Endothelial cell of umbilical vein (primary cell): ENCODE measurements around the gene DNAJB5. TPM values are rescaled to one million over a fixed set of nuclear protein-coding genes. Genes with fewer than 3 reads are reported as not detected.
"Not testable (repeated sequence)": the region's sequence is repeated elsewhere in the genome, so short reads cannot be mapped to it uniquely, and the experiment has no call there.

Experiments
- Bru-seq: library from RNA; stranded (reverse); fragments of 400-500 nt; gene quantifications from one replicate; lab custom pipeline; 2021; lab: Mats Ljungman, UMichigan
- BruChase-seq, 2 experiments: library from RNA; stranded (reverse); fragments of 400-500 nt; gene quantifications; one replicate each; lab custom pipeline; 2021; lab: Mats Ljungman, UMichigan
- BruUV-seq: library from RNA; stranded (reverse); fragments of 400-500 nt; replicated peaks from 2 replicates; lab custom pipeline; 2021; lab: Mats Ljungman, UMichigan
- CTCF ChIA-PET: fragments of 300-600, 350-600 bp; sonication (Branson Sonifier 250); formaldehyde crosslinking; loops from one replicate; lab custom pipeline; 2021; ENCODE audit warnings: antibody characterized with exemption, inconsistent platforms; lab: Charles Lee
- POLR2A ChIA-PET: fragments of 300-600, 350-600 bp; sonication (Branson Sonifier 250); formaldehyde crosslinking; loops from one replicate; lab custom pipeline; 2021; ENCODE audit warnings: antibody characterized with exemption, inconsistent platforms; lab: Charles Lee
- DNase-seq: peaks from one replicate; pipeline ENCODE4 v3.0.0-alpha.2; 2011; ENCODE audit warnings: low read depth, low spot score
- FAIRE-seq: peaks from 2 replicates; lab custom pipeline; 2011; peaks lifted over from hg19 to GRCh38; lab: Jason Lieb, UNC
- H2AFZ ChIP-seq: 2 replicates; pipeline ENCODE4 v1.6.0; 2012; ENCODE audit warnings: low read depth, low read length, control low read depth, inconsistent platforms
- H3K27ac ChIP-seq: 2 replicates; pipeline ENCODE4 v1.5.1; 2011; ENCODE audit warnings: low read depth, mild to moderate bottlenecking, control low read depth, low read length, moderate library complexity; ENCODE audit not compliant: insufficient read depth
- H3K27me3 ChIP-seq, 2 experiments: 2 replicates each; pipeline versions ENCODE4 v1.6.0 to v1.6.1; 2011; ENCODE audit warnings: low read length in 2 of 2, mixed read lengths in 1 of 2; ENCODE audit not compliant: control insufficient read depth in 2 of 2, insufficient read depth in 2 of 2
- H3K36me3 ChIP-seq, 2 experiments: 2 replicates in 1 of 2; 3 replicates in 1 of 2; pipeline ENCODE4 v1.5.1; 2011; ENCODE audit warnings: low read length in 2 of 2, mild to moderate bottlenecking in 1 of 2, moderate library complexity in 1 of 2; ENCODE audit not compliant: control insufficient read depth in 2 of 2, insufficient read depth in 2 of 2; ENCODE audit errors: extremely low read depth in 1 of 2
- H3K4me1 ChIP-seq: 3 replicates; pipeline ENCODE4 v1.5.1; 2011; ENCODE audit warnings: mild to moderate bottlenecking, low read length; ENCODE audit not compliant: control insufficient read depth, insufficient read depth; ENCODE audit errors: extremely low read depth
- H3K4me2 ChIP-seq: 2 replicates; pipeline ENCODE4 v1.6.1; 2011; ENCODE audit warnings: low read length, control low read depth, mixed read lengths; ENCODE audit not compliant: insufficient read depth
- H3K4me3 ChIP-seq, 3 experiments: fragments of 200-600 bp in 1 of 3; sonication (generic), shearing (Covaris generic) in 1 of 3; replicated peaks in 1 of 3; 2 replicates each; pipeline ENCODE4 v1.5.1; 2011 to 2016; ENCODE audit warnings: control low read depth in 3 of 3, low read length in 3 of 3, mild to moderate bottlenecking in 2 of 3, inconsistent platforms in 1 of 3, low read depth in 1 of 3, moderate library complexity in 1 of 3; ENCODE audit not compliant: insufficient read depth in 1 of 3
- H3K79me2 ChIP-seq: 2 replicates; pipeline ENCODE4 v1.6.0; 2012; ENCODE audit warnings: low read length, inconsistent platforms; ENCODE audit not compliant: control insufficient read depth, insufficient read depth
- H3K9ac ChIP-seq: replicated peaks from 2 replicates; pipeline ENCODE3; 2011; ENCODE audit warnings: low read length, control low read depth; ENCODE audit not compliant: insufficient read depth; ENCODE audit errors: extremely low read depth
- H3K9me1 ChIP-seq: replicated peaks from 3 replicates; pipeline ENCODE4 v1.6.0; 2011; ENCODE audit warnings: mild to moderate bottlenecking, low read length; ENCODE audit not compliant: control insufficient read depth, insufficient read depth; ENCODE audit errors: extremely low read depth
- H3K9me3 ChIP-seq: replicated peaks from 2 replicates; pipeline ENCODE4 v1.5.1; 2012; ENCODE audit warnings: low read length, inconsistent platforms; ENCODE audit not compliant: control insufficient read depth, insufficient read depth
- H4K20me1 ChIP-seq: replicated peaks from 2 replicates; pipeline ENCODE3; 2011; ENCODE audit warnings: mild to moderate bottlenecking, low read length; ENCODE audit not compliant: control insufficient read depth, insufficient read depth; ENCODE audit errors: extremely low read depth
- FOS ChIP-seq: IDR thresholded peaks from 2 replicates; pipeline ENCODE4 v1.6.1; 2011; ENCODE audit warnings: mild to moderate bottlenecking, low read length, moderate library complexity, borderline replicate concordance; ENCODE audit not compliant: insufficient read depth
- GATA2 ChIP-seq: IDR thresholded peaks from 2 replicates; pipeline ENCODE4 v1.7.0; 2011; ENCODE audit warnings: low read depth, mild to moderate bottlenecking, moderate library complexity, mixed read lengths, low read length; ENCODE audit not compliant: insufficient read length, insufficient read depth
- MYC ChIP-seq: IDR thresholded peaks from one replicate; pipeline ENCODE4 v1.6.1; 2011; ENCODE audit warnings: mild to moderate bottlenecking, low read depth, low read length
- POLR2A ChIP-seq: IDR thresholded peaks from 2 replicates; pipeline ENCODE4 v1.6.1; 2012; ENCODE audit warnings: low read depth, mild to moderate bottlenecking, control low read depth, low read length
- POLR2AphosphoS5 ChIP-seq: IDR thresholded peaks from 2 replicates; pipeline ENCODE4 v1.6.1; 2012; ENCODE audit warnings: low read depth, mild to moderate bottlenecking, control low read depth, low read length, moderate library complexity; ENCODE audit not compliant: insufficient read depth
- dilution Hi-C: fragments of 300-500 bp; cut with MboI; formaldehyde crosslinking; loops from one replicate; pipeline ENCODE4 v1.15.0; 2019; ENCODE audit warnings: low sequenced_read_pairs; ENCODE audit not compliant: extremely low pct_ligation_motif_present
- intact Hi-C: fragments of 100-400 bp; cut with micrococcal nuclease; formaldehyde crosslinking; loops from one replicate; pipeline ENCODE4 v1.10.0; 2022
- long read RNA-seq: library from polyadenylated mRNA; stranded (forward); transcript quantifications from one replicate; pipeline ENCODE4 v2.0.0, GENCODE V29; 2021
- polyA minus RNA-seq, 3 experiments: library from RNA; depleted of rRNA, polyadenylated mRNA; stranded (reverse); fragments of >200 nt; gene quantifications; 1 replicate in 1 of 3; 2 replicates in 2 of 3; pipeline ENCODE4 v1.2.3, GENCODE V29; 2011
- polyA plus RNA-seq, 4 experiments: library from polyadenylated mRNA; depleted of rRNA in 3 of 4; stranded (reverse) in 3 of 4; unstranded in 1 of 4; fragments of >200 nt; gene quantifications; 2 replicates each; pipeline versions ENCODE4 v1.2.1 to v1.2.3, GENCODE V29; 2011 to 2012; ENCODE audit warnings: missing spikeins in 1 of 4
- total RNA-seq: library from RNA; stranded (reverse); gene quantifications from 2 replicates; pipeline ENCODE4 v1.2.3, GENCODE V29; 2021
- TF ChIP-seq, protein P1 (sequence below), 2 donors: IDR thresholded peaks; 1 replicate in 1 of 2; 2 replicates in 1 of 2; pipeline ENCODE4 v1.5.1; 2011; ENCODE audit warnings: low read length in 2 of 2, mild to moderate bottlenecking in 2 of 2, moderate library complexity in 2 of 2, control low read depth in 1 of 2, inconsistent platforms in 1 of 2, low read depth in 1 of 2; ENCODE audit not compliant: insufficient read depth in 1 of 2; ENCODE audit errors: extremely low read depth in 1 of 2
- TF ChIP-seq, protein P2 (sequence below): IDR thresholded peaks from 2 replicates; pipeline ENCODE4 v1.6.1; 2011; ENCODE audit not compliant: insufficient read depth, insufficient read length

Gene DNAJB5
- total RNA-seq = 9.7 and 12.8 TPM in 2 replicates
- polyA plus RNA-seq = 8.5 and 8.6 TPM in 2 replicates
- 6.9 and 7.1 TPM in 2 replicates for polyA plus RNA-seq (2011; cell fraction: cytosol; rRNA removed)
- polyA plus RNA-seq (2011; cell fraction: nucleus; rRNA removed) = 4.0 and 4.8 TPM in 2 replicates
- polyA plus RNA-seq (2012) = 12.0 and 16.1 TPM in 2 replicates
- 5.7 and 5.8 TPM in 2 replicates for polyA minus RNA-seq
- 0.41 TPM for polyA minus RNA-seq (2011; cell fraction: cytosol; rRNA and poly(A)+ RNA removed)
- 3.0 and 3.8 TPM in 2 replicates for polyA minus RNA-seq (2011; cell fraction: nucleus; rRNA and poly(A)+ RNA removed)
- Bru-seq, nascent RNA = percentile 45 among the genes with signal in this experiment
- percentile 51 among the genes with signal in this experiment for BruChase-seq, experiment 1, labeled RNA remaining after a 6-hour chase
- BruChase-seq, experiment 2, labeled RNA remaining after a 2-hour chase = percentile 55 among the genes with signal in this experiment
- long read RNA-seq, partial matches to known transcripts = 0 of 4 reads
- long read RNA-seq, other reads (novel, unspliced or antisense) = 4 of 4 reads

DNA sequence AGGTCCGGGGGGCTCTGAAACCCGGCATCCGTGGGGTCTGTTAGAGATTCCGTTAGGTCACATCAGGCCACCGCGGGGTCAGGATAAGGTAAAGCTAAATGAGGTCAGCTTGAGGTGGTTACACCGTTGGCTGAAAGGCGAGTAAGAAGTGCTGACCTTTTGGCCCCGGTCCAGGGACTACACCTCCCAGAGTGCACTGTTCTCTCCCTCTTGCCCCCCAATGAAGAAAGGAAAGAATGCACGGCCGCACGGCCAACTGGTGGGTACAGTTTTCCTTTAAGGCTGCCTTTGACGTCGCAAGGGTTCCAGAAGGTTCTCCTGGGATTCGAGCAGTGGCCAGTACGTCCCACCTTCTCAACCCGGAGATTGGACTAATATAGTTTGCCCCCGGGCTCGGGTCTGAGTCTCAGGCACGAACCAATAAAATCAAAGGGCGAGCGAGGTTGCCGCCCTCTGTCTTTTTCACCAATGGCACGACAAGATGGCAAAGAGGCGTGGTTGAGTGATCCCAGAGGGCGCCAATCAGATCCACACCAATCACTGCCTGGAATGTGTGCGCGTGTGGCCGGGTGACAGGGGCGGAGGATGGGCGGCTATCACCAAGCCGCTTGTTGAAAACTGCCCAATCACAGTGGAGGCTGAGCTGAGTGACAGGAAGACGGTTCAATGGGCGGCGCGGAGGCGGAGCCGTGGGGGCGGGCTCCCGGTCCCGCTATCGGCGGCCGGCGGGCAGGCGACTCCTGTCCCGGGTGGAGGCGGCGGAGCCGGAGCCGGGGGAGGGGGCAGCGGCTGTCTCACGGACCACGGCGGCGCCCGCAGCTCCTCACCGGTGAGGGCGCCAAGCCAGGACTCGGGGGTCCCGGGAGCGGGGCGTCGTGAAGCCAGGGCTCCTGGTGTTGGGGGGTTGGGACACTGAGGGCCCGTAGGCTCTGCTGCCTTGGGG is at the start of gene DNAJB5:
DNAJB5 (plus strand) TSS at position 743 of the 943 bp plus-strand sequence. CDS start 886 bp downstream, outside the sequence.
- Histone ChIP-seq H3K4me1 (peaks cover 40% of the 10 kb centered on the region), H3K9ac (peak within 1 kb of the TSS; percentile 92), H3K9me1 (no peaks in the 10 kb centered on the region), H3K9me3 (no peaks in the 10 kb centered on the region), H2AFZ (peak within 1 kb of the TSS; percentile 81), H3K4me2 (peak within 1 kb of the TSS; percentile 89), H4K20me1 (no peaks in the 10 kb centered on the region), H3K4me3 (peak within 1 kb of the TSS; percentile 47 to 88 (median 60)), H3K79me2 (no peaks in the 10 kb centered on the region), H3K27ac (peak within 1 kb of the TSS; percentile 79), H3K27me3 (no peaks in the 10 kb centered on the region), H3K36me3 (no peaks in the 10 kb centered on the region)
- FAIRE-seq (peak; percentile 99), DNase-seq (peak; percentile 100)
- dilution Hi-C loops = no loop called here
- ChIA-PET CTCF (interaction anchor here (1.3 to 3.9 kb wide), 3 partner anchors 47 to 90 kb away, joined by 3 to 19 read pairs (median 10); no protein-coding TSS in a partner anchor), POLR2A (interaction anchor here (0.7 kb wide), 1 partner anchor 68 kb away, joined by 6 read pairs; no protein-coding TSS in a partner anchor)
- TSS peak; percentile 67 for BruUV-seq
- TF ChIP-seq POLR2A = peak; percentile 67
- TF ChIP-seq, protein P1, sequence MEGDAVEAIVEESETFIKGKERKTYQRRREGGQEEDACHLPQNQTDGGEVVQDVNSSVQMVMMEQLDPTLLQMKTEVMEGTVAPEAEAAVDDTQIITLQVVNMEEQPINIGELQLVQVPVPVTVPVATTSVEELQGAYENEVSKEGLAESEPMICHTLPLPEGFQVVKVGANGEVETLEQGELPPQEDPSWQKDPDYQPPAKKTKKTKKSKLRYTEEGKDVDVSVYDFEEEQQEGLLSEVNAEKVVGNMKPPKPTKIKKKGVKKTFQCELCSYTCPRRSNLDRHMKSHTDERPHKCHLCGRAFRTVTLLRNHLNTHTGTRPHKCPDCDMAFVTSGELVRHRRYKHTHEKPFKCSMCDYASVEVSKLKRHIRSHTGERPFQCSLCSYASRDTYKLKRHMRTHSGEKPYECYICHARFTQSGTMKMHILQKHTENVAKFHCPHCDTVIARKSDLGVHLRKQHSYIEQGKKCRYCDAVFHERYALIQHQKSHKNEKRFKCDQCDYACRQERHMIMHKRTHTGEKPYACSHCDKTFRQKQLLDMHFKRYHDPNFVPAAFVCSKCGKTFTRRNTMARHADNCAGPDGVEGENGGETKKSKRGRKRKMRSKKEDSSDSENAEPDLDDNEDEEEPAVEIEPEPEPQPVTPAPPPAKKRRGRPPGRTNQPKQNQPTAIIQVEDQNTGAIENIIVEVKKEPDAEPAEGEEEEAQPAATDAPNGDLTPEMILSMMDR (IDR thresholded peaks at IDR 0.05; ENCODE audit: extremely low read depth in 1 of 2, insufficient read depth in 1 of 2, low read depth in 1 of 2, low read length in 2 of 2) = no peak
- TF ChIP-seq, protein P2, sequence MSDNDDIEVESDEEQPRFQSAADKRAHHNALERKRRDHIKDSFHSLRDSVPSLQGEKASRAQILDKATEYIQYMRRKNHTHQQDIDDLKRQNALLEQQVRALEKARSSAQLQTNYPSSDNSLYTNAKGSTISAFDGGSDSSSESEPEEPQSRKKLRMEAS = peak; percentile 7
- TF ChIP-seq MYC = no peak
- no peak for TF ChIP-seq GATA2
- peak; percentile 49 for TF ChIP-seq POLR2AphosphoS5
- TF ChIP-seq FOS = no peak
- intact Hi-C loops = loop anchor here (1.0 to 10.0 kb wide), 4 partner anchors 82 to 314 kb away; no protein-coding TSS in a partner anchor

DNA sequence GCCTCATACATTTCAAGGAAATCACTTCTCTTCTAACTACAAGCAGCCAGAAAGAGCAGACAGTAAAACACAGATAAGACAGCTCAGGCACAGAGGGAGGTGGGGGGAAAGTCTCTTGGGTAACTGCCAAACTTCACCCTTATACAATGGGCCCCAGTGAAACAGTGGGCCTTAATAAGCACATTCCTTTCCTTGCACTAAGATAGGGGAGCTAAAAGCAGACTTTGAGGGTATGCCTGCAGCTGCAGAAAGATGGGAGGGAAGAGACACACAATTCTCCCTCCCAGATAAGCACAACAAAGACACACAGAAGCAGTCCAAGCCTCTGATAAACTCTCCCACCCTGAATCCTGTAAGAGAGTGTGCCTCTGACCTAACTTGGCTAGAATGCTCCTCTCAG is 49.6 kb upstream of the DNAJB5 start:
- peaks cover 12 to 17% of the 10 kb centered on the region in 2 experiments for H3K27me3 ChIP-seq
- DNase-seq, H3K36me3 ChIP-seq, H4K20me1 ChIP-seq, intact Hi-C loops, H3K4me1 ChIP-seq, H3K9me1 ChIP-seq, POLR2A ChIA-PET, BruUV-seq, H3K9ac ChIP-seq, H3K4me2 ChIP-seq, H3K79me2 ChIP-seq, H2AFZ ChIP-seq, H3K9me3 ChIP-seq, FAIRE-seq, H3K4me3 ChIP-seq, dilution Hi-C loops, H3K27ac ChIP-seq: not testable (repeated sequence)
- CTCF ChIA-PET = interaction anchor here (1.5 kb wide), 1 partner anchor 11 kb away, joined by 4 read pairs; no protein-coding TSS in a partner anchor
